ENCODE data around the gene TLE2. TPM values are rescaled to one million over a fixed set of nuclear protein-coding genes. Genes with fewer than 3 reads are reported as not detected.

Gene TLE2
- total RNA-seq, 1 donor from 2014 or later, result 101 TPM

GRCh38 chr19:2957160-2957559 lies 71.9 kb downstream of the TLE2 start:
- H3K36me3 Mint-ChIP-seq, result no peaks in the 10 kb centered on the region
- H3K27me3 Mint-ChIP-seq (ENCODE audit: low read depth), result peaks cover 1% of the 10 kb centered on the region
- H3K27ac Mint-ChIP-seq, result no peak overlapping the region
- TF ChIP-seq CTCF (IDR thresholded peaks at IDR 0.05; ENCODE audit: unreplicated experiment), result no peak
- H3K4me1 Mint-ChIP-seq, result peaks cover 12% of the 10 kb centered on the region
- H3K9me3 Mint-ChIP-seq, result no peaks in the 10 kb centered on the region
- no peak for DNase-seq (ENCODE audit: low spot score in 2 of 2, unreplicated experiment in 2 of 2)
- no peak overlapping the region for H3K4me3 Mint-ChIP-seq

GRCh38 chr19:2952953-2953481 lies 76.1 kb downstream of the TLE2 start:
- H3K4me3 Mint-ChIP-seq, result peak overlapping the region; percentile 47
- no peak for DNase-seq (ENCODE audit: low spot score in 2 of 2, unreplicated experiment in 2 of 2)
- H3K4me1 Mint-ChIP-seq, result peaks cover 26% of the 10 kb centered on the region
- H3K9me3 Mint-ChIP-seq, result no peaks in the 10 kb centered on the region
- no peaks in the 10 kb centered on the region for H3K27me3 Mint-ChIP-seq (ENCODE audit: low read depth)
- H3K36me3 Mint-ChIP-seq, result no peaks in the 10 kb centered on the region
- TF ChIP-seq CTCF (IDR thresholded peaks at IDR 0.05; ENCODE audit: unreplicated experiment), result peak; percentile 55
- peak overlapping the region; percentile 95 for H3K27ac Mint-ChIP-seq

GRCh38 chr19:2950286-2951124 lies 78.6 kb downstream of the TLE2 start:
- H3K36me3 Mint-ChIP-seq, result no peaks in the 10 kb centered on the region
- H3K4me1 Mint-ChIP-seq, result peaks cover 34% of the 10 kb centered on the region
- TF ChIP-seq CTCF (IDR thresholded peaks at IDR 0.05; ENCODE audit: unreplicated experiment), result no peak
- H3K27ac Mint-ChIP-seq, result peak overlapping the region; percentile 98
- peak overlapping the region; percentile 95 for H3K4me3 Mint-ChIP-seq
- no peaks in the 10 kb centered on the region for H3K9me3 Mint-ChIP-seq
- no peaks in the 10 kb centered on the region for H3K27me3 Mint-ChIP-seq (ENCODE audit: low read depth)
- DNase-seq (ENCODE audit: low spot score in 2 of 2, unreplicated experiment in 2 of 2), result peak; percentile 100

DNA sequence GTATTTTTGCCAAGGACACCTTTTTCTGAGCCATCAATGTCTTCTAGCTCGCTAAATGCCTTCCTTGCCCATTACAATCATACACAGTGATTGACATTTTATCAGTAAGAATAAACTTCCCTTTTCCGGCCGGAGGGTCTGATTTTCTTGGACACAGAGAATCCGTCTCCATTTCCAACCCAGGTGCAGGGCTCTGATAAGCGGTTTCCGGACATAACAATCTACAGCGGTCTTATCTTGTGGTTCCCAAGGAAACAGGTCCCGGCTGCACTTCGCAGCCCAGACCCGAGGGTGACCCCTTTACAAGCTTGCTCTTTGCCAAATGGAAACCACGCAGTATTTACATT lies 79.2 kb downstream of the TLE2 start:
- Mint-ChIP-seq H3K4me3 (peak overlapping the region; percentile 95), H3K27ac (peak overlapping the region; percentile 98), H3K9me3 (no peaks in the 10 kb centered on the region), H3K36me3 (no peaks in the 10 kb centered on the region), H3K27me3 (ENCODE audit: low read depth) (no peaks in the 10 kb centered on the region), H3K4me1 (peaks cover 36% of the 10 kb centered on the region)
- no peak for DNase-seq (ENCODE audit: low spot score in 2 of 2, unreplicated experiment in 2 of 2)
- no peak for TF ChIP-seq CTCF (IDR thresholded peaks at IDR 0.05; ENCODE audit: unreplicated experiment)

Other genes with a start within 250 kb of the TLE2 start
- 58.2 to 64.0 TPM (median 61.3 TPM) in 3 replicates for gene SGTA, start 246.0 kb downstream of the TLE2 start, total RNA-seq
- 74.1 to 80.8 TPM (median 79.5 TPM) in 3 replicates for gene THOP1, start 243.8 kb downstream of the TLE2 start, total RNA-seq
- 12.6 to 13.3 TPM (median 13.2 TPM) in 3 replicates for gene ZNF554, start 209.4 kb downstream of the TLE2 start, total RNA-seq
- 10.6 to 12.9 TPM (median 10.6 TPM) in 3 replicates for gene ZNF555, start 187.8 kb downstream of the TLE2 start, total RNA-seq
- 0.05 to 0.11 TPM (median 0.09 TPM) in 3 replicates for gene ZNF556, start 161.9 kb downstream of the TLE2 start, total RNA-seq
- 3.9 to 4.5 TPM (median 4.1 TPM) in 3 replicates for gene ZNF57, start 128.4 kb downstream of the TLE2 start, total RNA-seq
- gene ZNF77, start 84.3 kb downstream of the TLE2 start, total RNA-seq, result 7.8 to 9.9 TPM (median 7.9 TPM) in 3 replicates
- 4.3 to 7.6 TPM (median 6.9 TPM) in 3 replicates for gene TLE6, start 51.7 kb downstream of the TLE2 start, total RNA-seq
- 411 to 417 TPM (median 413 TPM) in 3 replicates for gene TLE5, start 33.2 kb upstream of the TLE2 start, total RNA-seq
- gene GNA11, start 65.1 kb upstream of the TLE2 start, total RNA-seq, result 35.9 to 40.0 TPM (median 36.3 TPM) in 3 replicates
- gene GNA15, start 106.8 kb upstream of the TLE2 start, total RNA-seq, result 0.09 to 0.13 TPM (median 0.13 TPM) in 3 replicates
- gene S1PR4, start 149.5 kb upstream of the TLE2 start, total RNA-seq, result not detected in 3 replicates
- 51.2 to 53.0 TPM (median 51.5 TPM) in 3 replicates for gene NCLN, start 156.7 kb upstream of the TLE2 start, total RNA-seq
- 2.3 to 2.6 TPM (median 2.4 TPM) in 3 replicates for gene CELF5, start 195.4 kb upstream of the TLE2 start, total RNA-seq